GM21390 (cell line): ENCODE measurements around the gene UCK2.
"Not testable (repeated sequence)": the region's sequence is repeated elsewhere in the genome, so short reads cannot be mapped to it uniquely, and the experiment has no call there.

Experiments
- ATAC-seq: cut with Tn5 transposase; IDR thresholded peaks from one replicate; pipeline ENCODE4 v1.9.1; 2021; ENCODE audit not compliant: unreplicated experiment

Gene UCK2

DNA sequence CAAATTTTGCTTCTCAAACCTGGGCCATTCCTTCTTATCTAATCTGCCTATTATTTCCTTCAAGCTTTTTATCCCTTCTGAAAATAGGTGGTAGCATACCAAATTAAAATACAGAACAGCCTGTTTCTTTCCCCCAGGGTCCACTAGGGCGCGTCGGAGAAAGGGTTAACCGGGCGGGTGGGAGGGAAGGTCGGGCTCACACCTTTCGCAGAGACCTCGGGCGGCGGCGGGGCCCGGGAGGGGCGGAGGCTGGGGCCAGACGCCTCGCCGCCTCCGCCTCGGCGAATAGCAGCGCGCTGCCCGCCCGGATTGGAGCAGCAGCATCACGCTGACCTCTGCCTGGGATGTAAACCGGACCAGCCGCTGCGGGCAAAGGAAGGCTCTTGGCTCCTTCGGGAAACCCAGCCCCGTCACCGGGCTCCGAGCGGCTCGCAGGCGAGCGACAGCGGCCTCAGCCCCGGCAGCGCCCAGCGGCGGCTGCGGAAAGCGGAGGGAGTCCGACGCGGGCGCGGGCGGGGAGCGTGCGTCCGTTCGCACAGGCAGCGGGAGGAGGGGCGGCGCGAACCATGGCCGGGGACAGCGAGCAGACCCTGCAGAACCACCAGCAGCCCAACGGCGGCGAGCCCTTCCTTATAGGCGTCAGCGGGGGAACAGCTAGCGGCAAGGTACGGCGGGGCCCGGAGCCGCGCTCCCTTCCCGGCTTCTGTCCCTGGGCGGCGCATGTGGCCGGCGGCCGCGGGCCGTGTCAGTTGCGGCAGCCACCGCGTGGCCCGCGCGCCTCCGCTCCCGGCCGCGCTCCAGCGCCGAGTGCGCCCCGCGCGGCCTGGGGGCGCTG lies at the start of gene UCK2:
UCK2 (plus strand) TSS at position 347 of the 835 bp plus-strand sequence; CDS start at position 567, 220 bp downstream.
- peak; percentile 71 for ATAC-seq

DNA sequence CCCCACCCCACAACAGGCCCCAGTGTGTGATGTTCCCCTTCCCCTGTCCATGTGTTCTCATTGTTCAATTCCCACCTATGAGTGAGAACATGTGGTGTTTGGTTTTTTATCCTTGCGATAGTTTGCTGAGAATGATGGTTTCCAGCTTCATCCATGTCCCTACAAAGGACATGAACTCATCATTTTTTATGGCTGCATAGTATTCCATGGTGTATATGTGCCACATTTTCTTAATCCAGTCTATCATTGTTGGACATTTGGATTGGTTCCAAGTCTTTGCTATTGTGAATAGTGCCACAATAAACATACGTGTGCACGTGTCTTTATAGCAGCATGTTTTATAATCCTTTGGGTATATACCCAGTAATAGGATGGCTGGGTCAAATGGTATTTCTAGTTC lies 49.2 kb upstream of the UCK2 start:
- ATAC-seq = not testable (repeated sequence)

DNA sequence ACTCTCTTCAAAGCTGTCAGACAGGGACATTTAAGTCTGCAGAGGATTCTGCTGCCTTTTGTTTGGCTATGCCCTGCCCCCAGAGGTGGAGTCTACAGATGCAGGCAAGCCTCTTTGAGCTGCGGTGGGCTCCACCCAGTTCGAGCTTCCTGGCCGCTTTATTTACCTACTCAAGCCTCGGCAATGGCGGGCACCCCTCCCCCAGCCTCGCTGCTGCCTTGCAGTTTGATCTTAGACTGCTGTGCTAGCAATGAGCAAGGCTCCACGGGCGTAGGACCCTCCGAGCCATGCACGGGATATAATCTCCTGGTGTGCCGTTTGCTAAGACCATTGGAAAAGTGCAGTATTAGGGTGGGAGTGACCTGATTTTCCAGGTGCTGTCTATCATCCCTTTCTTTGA lies 43.9 kb upstream of the UCK2 start:
- not testable (repeated sequence) for ATAC-seq

DNA sequence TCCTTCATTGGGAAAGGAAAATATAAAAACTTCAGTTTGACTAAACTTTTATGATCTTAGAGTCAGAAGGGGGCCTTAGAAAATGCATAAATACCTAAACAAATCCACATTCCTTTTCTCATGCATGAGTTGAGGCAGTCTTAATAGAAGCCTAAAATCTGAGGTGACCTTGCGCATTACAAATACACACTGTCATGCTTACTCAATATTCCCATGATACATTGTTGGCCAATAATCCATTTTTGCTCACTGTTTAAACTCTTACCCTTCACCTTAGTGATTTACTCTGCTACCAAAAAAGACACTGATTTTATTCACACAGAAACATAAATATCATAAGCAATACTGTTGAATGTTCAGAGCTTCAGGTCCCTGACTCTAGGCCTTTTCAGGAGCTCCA lies 39.7 kb upstream of the UCK2 start:
- ATAC-seq = no peak

DNA sequence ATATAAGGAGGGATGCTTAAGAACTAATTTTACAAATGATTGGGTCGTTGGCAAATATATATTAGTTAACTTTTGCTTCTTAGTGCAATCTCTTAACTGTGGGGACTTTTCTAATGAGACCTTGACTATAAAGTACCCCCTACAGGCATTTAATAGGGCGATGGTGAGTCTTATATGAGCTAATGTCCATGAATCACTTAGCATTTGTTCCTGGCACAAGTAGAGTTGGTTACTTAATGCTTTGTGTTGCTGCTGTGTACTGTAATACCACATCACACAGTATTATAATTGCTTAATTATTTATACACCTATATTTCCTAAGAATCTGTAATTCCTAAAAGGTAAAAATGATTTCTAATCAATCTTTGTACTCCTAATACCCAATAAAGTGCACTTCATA lies 33.5 kb upstream of the UCK2 start:
- ATAC-seq = no peak

DNA sequence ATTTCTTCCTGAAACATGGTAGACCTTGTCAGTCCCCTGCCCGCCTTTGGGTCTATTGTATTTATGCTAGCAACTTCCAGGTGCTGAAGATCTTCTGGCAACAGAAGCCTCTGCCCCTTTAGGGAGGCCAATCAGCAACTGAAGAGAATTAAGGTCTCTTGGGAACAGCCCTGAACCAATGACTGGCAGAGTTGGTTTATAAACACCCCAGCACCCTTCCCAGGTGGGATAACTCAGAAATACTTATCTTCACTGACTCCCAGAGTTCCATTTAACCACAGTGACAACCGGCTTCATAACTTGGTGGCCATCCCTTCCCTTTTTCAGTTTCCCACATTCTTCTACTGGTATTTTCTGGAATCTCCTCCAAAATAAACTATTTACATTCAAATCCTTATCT lies 31.5 kb upstream of the UCK2 start:
- ATAC-seq = no peak

DNA sequence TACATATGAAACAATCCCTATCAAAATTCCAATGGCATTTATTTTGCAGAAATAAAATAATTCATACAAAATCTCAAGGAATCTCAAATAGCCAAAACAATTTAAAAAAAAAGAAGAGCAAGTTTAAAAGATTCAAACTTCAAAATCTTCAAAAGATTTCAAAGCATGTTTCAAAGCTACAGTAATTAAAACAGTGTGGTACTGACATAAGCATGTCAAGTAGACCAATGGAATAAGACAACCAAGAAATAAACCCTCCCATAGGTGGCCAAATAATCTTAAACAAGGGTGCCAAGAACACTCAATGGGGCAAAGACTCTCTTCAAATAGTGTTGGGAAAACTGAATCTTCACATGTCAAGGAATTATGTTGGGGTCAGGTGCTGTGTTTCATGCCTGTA lies 28.0 kb upstream of the UCK2 start:
- no peak for ATAC-seq

DNA sequence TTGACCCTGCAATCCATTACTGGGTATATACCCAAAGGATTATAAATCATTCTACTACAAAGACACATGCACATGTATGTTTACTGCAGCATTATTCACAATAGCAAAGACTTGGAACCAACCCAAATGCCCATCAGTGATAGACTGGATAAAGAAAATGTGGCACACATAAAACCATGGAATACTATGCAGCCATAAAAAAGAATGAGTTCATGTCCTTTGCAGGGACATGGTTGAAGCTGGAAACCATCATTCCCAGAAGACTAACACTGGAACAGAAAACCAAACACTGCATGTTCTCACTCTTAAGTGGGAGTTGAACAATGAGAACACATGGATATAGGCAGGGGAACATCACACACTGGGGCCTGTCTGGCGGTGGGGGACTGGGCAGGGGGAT lies 22.9 kb upstream of the UCK2 start:
- ATAC-seq = not testable (repeated sequence)

DNA sequence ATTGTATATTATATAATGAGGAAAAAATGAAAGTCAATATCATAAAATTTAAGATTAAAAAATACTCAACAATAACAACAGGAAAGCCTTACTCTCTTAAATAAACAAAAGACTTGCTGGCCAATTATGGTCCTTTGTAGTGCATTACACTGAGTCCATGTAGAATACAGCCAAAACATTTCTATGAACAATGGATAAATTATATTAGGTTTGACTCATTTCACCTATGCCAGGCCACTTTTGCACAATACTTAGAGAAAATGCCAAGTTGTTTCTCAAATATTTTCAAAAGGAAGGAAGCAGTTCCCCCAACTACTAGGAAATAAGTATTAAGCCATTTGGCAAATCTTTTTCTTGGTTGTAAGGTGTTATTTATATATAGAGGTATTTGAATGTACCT lies 19.8 kb upstream of the UCK2 start:
- no peak for ATAC-seq

DNA sequence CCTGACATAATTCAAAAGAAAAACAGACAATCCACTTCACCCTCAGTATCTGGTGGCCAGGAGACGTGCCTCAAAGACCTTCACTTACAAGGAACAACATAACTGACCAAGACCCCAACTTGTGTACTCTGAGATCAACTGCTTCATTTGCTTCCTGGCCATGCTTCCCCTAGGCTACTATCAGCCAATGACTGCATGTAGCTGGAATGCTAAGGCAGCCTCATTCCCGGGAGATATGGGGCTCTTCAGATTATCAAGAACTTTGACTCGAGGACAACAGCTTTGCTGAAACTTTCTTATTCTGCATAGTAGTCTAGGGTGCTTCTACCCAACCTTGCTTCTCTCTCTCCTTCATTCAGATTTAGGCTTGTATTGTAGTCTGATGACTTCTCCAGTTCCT lies 11.7 kb upstream of the UCK2 start:
- ATAC-seq = no peak

DNA sequence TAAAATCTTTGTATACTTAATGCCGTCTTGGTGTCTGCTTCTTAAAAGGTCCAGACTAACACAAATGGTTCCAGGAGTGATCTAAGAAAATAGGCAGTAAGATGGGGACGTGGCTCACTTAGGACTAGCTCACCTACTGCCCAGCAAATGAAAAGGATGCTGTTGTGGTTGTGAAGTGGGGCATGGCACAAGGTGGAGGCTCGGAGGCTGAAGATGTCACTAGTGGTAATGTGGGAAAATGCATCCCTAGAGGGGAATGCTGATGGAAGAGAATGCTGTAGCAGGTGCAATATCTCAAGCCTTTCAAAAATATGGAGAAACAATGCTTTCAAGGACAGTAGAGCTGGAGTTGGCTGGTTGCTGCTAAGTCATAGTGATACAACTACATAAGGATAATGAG lies 11.3 kb upstream of the UCK2 start:
- ATAC-seq = no peak

DNA sequence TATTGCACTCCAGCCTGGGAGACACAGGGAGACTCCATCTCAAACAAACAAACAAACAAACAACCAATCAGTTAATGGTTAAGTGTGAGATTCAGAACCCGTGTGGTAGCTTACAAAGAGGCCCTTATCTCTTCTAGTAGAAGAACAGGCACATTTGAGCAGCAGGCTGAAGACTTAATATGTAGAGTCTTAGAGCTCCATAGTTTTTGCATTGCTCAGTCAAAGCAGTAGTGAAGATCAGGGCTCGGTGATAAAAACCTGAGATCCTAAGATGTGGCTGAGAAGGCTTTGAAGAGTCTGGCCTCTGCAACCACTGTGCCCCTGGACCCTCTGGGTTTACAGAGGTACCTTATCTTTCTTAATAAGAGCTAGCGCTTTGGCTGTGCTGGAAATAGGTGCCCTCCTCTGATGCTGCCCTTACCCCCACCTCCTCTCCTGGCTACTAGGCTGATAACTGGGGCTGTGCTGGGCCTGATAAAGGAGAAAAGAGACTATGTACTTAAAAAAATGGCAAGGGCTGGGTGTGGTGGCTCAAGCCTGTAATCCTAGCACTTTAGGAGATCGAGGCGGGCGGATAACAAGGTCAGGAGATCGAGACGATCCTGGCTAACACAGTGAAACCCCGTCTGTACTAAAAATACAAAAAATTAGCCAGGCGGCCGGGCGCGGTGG lies 10.5 kb upstream of the UCK2 start:
- ATAC-seq = no peak

DNA sequence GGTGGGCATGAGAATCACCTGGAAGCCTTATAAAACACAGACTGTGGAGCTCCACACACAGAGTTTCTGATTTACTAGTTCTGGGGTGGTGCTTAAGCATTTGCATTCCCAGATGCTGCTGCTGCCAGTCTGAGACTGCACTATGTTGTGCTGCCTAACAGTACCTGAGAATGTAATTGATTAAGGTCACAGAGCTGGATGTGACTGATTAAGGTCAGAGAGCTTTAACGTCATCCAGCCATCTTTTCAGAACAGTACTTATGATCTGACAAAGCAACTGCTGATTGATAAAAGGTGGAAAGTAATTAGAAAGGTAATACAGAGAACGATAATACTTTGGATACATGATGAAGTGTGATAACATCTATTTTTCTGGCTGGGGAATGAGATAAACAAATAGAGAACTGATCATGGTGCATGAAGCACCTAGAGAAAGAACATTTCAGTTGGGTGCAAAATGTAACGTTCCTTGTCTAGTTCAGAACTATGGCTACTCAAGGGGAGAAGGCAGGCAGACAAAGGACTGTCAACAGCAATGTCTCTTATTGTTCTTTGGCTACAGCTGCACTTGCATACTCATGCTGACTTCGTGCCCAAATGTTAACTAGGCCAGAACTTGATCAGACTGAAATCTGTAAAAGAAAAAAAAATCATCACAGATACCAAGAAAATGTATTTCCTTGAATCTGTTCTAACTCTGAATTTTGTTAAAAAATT lies 3.7 kb upstream of the UCK2 start:
- ATAC-seq = no peak

DNA sequence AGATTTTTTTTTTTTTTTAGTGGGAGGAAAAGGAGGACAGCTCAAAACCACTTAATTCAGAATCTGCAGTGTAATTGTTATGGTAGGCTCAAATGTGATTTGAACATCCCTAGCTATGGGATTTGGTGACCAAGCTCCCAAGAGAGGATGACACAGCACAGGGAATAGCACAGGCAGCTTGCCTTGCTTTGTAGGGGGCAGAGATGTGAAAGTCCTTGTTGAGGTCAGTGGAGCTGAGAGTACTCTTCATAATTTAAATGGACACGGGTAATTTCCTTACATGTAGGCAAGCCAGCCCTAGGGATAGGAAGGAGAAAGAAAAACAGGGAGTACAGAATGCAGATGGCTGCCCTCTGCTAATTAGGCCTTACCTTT lies 3.2 kb upstream of the UCK2 start:
- no peak for ATAC-seq

DNA sequence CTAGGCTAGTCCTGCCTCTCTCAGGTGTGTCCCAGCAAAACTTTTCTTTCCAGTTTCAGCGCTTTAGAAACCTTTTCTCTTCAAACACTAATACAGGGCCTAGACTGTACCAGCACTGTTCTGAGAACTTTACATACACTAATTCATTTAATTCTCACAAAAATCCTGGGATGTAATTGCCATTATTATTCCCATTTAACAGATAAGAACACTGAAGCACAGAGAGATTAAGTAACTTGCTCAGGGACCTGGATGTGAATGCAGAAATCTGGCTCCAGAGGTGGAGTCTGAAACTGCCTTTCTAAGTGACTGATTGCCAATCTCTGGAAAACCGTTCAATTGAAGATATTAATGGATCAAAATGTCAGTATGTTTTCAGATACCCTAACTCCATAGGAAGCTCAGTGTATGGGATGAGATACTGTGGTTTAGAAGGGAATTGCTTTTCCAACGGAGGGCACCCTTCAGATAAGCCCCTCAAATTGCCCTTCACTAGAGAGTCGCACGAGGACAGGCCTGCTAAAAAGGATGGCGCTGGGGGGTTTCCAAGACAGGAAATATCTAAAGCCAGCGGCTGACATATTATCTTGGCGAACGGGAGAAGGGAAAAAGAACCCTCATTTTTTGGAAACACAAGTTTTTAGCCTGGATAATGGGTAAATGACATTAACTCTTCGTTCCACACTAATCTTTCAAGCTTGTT lies 698 bp upstream of the UCK2 start:
- ATAC-seq = no peak

DNA sequence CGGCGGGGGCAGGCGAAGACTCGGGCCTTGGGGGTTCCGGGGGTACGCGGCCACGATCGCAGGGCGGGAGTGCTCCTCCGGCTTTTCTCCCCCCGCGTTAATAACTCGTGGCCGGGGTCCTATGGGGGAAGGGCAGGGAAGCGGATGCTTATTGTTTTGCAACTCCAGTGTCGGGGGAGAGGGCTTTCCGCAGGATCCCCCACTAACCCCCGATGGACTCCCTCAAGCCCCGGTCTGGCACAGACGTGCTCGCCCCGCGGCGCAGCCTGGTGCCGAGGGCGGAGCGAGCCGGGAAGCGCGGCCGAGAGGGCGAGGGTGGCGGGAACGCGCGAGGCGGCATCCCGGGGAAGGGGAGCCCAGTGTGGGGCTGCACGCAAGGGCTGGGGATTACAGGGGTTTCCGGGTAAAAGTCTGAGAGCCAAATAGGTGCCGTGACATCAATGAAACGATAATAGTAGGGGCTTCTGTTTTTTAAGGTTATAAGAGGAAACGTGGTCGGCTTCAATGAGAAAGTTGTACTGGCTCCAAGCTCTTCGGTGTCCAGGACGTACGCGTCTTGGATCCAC lies 772 bp downstream of the UCK2 start:
- peak; percentile 39 for ATAC-seq

DNA sequence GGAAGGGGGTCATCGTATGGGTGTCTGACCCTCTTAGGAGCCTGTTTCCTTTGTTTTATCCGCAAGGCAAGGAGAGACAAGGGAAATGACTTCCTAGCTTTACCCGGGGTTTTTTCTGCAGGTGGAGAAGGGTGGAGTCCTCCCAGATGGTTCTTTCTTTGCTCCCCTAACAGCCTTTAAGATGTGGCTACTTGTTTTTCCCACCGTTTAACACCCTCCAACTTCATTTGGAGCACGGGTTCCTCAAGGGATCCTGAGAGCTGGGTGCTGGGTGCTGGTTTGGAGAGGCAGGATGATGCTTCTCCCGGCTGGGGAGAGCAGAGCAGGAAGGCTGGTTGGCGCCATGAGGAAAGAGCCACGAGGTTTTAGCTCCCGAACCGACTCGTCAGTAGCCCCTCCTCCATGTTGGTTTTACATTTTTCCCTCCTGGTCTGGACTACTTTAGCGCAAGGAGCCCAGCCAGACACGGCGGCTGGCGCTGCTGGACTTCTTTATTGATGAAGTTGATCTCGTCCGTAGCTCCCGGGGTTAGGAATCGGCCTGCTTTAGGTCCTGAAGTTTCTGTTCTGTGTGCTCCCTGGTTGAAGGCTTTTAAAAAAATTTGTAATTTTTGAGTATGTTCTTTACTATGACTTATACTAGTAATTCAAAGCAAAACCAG lies 1.4 kb downstream of the UCK2 start:
- no peak for ATAC-seq

DNA sequence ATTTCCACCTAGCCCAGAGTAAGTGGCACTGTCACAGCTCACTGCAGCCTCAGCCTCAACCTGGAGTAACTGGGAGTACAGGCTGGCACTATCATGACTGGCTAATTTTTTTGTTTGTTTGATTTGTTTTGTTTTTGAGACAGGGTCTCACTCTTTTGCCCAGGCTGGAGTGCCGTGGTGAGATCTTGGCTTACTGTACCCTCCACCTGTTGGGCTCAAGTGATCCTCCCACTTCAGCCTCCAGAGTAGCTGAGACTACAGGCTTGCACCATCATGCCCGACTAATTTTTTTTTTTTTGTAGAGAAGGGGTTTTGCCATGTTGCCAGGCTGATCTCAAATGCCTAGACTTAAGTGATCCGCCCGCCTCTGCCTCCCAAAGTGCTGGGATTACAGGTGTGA lies 2.5 kb downstream of the UCK2 start:
- no peak for ATAC-seq

DNA sequence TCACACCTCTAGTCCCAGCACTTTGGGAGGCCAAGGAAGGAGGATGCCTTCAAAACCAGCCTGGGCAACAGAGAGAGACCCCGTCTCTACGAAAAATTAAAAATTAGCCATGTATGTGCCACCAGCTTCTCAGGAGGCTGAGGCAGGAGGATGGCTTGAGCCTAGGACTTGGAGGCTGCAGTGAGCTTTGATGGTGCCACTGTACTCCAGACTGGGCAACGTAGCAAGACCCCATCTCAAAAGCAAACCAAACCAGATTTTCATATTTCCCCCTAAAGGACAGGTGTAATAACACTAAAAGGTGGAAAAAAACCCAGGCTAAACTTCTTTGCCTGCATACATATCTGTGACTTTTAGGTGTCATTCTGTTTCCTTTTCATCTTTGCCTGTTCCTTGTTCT lies 3.7 kb downstream of the UCK2 start:
- no peak for ATAC-seq

DNA sequence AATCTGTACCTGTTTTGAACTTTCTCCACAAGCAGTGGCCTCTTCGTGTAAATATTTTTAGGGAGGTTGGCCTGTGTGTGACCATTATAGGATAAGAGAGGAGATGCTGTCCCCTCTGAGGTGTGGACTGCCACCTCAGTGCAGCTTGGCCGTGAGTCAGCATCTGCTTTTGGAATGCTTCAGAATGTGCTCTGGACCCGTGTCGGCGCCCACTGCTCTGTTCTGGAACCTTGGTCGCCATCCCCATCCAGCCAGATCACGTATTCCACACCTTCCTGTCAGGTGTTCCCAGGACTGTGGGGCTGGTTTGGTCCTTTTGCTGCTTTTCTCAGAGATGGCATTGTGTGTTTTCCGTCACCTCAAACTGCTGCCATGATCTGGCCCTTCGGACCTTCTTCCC lies 5.5 kb downstream of the UCK2 start:
- ATAC-seq = no peak

DNA sequence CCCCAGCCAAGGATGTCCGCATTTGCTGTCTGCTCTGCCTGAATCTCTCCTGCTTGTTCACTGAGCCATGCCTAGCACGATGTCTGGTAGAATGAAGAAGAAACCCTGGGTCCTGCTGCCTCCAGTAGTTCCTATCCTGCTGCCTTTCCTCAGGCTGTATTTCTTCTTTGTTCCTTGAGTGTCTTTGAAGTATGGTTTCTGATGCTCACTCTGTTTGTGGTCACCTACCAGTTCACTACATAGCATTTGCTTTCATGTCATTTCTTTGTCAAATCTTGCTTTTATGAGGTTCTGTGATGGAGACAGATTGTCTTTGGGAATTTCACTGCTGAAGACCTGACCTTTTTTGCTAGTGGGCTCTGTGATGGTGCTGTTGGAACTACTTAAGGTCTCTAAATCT lies 5.9 kb downstream of the UCK2 start:
- no peak for ATAC-seq
